Duodenal mucosa (tissue), 2 donors: ENCODE measurements around the gene ACTL6A.

ENCODE experiments used
- H3K27ac ChIP-seq: one replicate; pipeline ENCODE4 v1.7.0; 2013; ENCODE audit warnings: low read depth, low read length
- H3K27me3 ChIP-seq, 2 donors: one replicate each; pipeline ENCODE4 v1.7.0; 2013; ENCODE audit warnings: low read length in 2 of 2, control low read depth in 1 of 2; ENCODE audit not compliant: insufficient read depth in 2 of 2, control insufficient read depth in 1 of 2
- H3K36me3 ChIP-seq, 2 donors: one replicate each; pipeline ENCODE4 v1.7.0; 2013; ENCODE audit warnings: low read length in 2 of 2, control low read depth in 1 of 2; ENCODE audit not compliant: insufficient read depth in 2 of 2, control insufficient read depth in 1 of 2
- H3K4me1 ChIP-seq, 2 donors: one replicate each; pipeline ENCODE4 v1.7.0; 2013; ENCODE audit warnings: low read length in 2 of 2, control low read depth in 1 of 2; ENCODE audit not compliant: insufficient read depth in 2 of 2, control insufficient read depth in 1 of 2
- H3K4me3 ChIP-seq, 2 donors: one replicate each; pipeline ENCODE4 v1.7.0; 2013; ENCODE audit warnings: low read length in 2 of 2, low read depth in 1 of 2
- H3K9ac ChIP-seq, 2 donors: one replicate each; pipeline ENCODE4 v1.7.0; 2013; ENCODE audit warnings: low read length in 2 of 2, low read depth in 1 of 2
- H3K9me3 ChIP-seq, 2 donors: one replicate each; pipeline ENCODE4 v1.7.0; 2013; ENCODE audit warnings: low read length in 2 of 2, control low read depth in 1 of 2; ENCODE audit not compliant: control insufficient read depth in 1 of 2

The ACTL6A gene

GRCh38 chr3:179613807-179614206, 51.1 kb downstream of the ACTL6A start:
- no peak overlapping the region for H3K4me3 ChIP-seq
- H3K36me3 ChIP-seq, result peaks cover 19 to 32% of the 10 kb centered on the region in 2 donors
- H3K9ac ChIP-seq, result no peak overlapping the region
- H3K27ac ChIP-seq, result no peak overlapping the region
- H3K4me1 ChIP-seq, result peaks cover 0 to 7% of the 10 kb centered on the region in 2 donors
- no peaks in the 10 kb centered on the region for H3K27me3 ChIP-seq
- H3K9me3 ChIP-seq, result no peaks in the 10 kb centered on the region

GRCh38 chr3:179615458-179616173, 52.9 kb downstream of the ACTL6A start:
- no peak overlapping the region for H3K9ac ChIP-seq
- H3K27me3 ChIP-seq, result no peaks in the 10 kb centered on the region
- H3K4me1 ChIP-seq, result no peaks in the 10 kb centered on the region
- H3K36me3 ChIP-seq, result peaks cover 22 to 32% of the 10 kb centered on the region in 2 donors
- no peak overlapping the region for H3K27ac ChIP-seq
- no peaks in the 10 kb centered on the region for H3K9me3 ChIP-seq
- H3K4me3 ChIP-seq, result no peak overlapping the region

GRCh38 chr3:179622023-179622422, 59.3 kb downstream of the ACTL6A start:
- Histone ChIP-seq H3K36me3 (peaks cover 42 to 61% of the 10 kb centered on the region in 2 donors), H3K27me3 (no peaks in the 10 kb centered on the region), H3K4me3 (no peak overlapping the region), H3K4me1 (no peaks in the 10 kb centered on the region), H3K27ac (no peak overlapping the region), H3K9me3 (no peaks in the 10 kb centered on the region), H3K9ac (no peak overlapping the region)

- Histone ChIP-seq H3K27ac (no peak overlapping the region), H3K36me3 (peaks cover 26 to 46% of the 10 kb centered on the region in 2 donors), H3K9ac (no peak overlapping the region), H3K27me3 (no peaks in the 10 kb centered on the region), H3K4me1 (no peaks in the 10 kb centered on the region), H3K4me3 (no peak overlapping the region), H3K9me3 (no peaks in the 10 kb centered on the region)
These were observed 61.7 kb downstream of the ACTL6A start for GRCh38 chr3:179624451-179624850.

GRCh38 chr3:179630753-179631451, 68.2 kb downstream of the ACTL6A start:
- Histone ChIP-seq H3K27me3 (no peaks in the 10 kb centered on the region), H3K36me3 (peaks cover 0 to 3% of the 10 kb centered on the region in 2 donors), H3K4me3 (no peak overlapping the region), H3K4me1 (no peaks in the 10 kb centered on the region), H3K27ac (no peak overlapping the region), H3K9me3 (no peaks in the 10 kb centered on the region), H3K9ac (no peak overlapping the region)
